CD14-positive monocyte (primary cell): ENCODE results near the gene CABYR. TPM values are rescaled to one million over a fixed set of nuclear protein-coding genes. Genes with fewer than 3 reads are reported as not detected.
A peak's percentile ranks its signal among the peaks of the same experiment; 100 is the strongest.

Experiments
- DNase-seq, 3 donors: peaks; one replicate each; pipeline ENCODE4 v3.0.0-alpha.2; 2011 to 2022
- H2AFZ ChIP-seq: 2 replicates; pipeline ENCODE4 v1.6.0; 2012; ENCODE audit warnings: mild to moderate bottlenecking, low read depth, low read length, inconsistent platforms; ENCODE audit not compliant: insufficient read depth, poor library complexity, severe bottlenecking
- H3K27ac ChIP-seq, 2 donors: 1 replicate in 1 of 2; 2 replicates in 1 of 2; pipeline ENCODE4 v1.5.1; 2012 to 2013; ENCODE audit warnings: low read length in 2 of 2, control low read depth in 1 of 2, inconsistent platforms in 1 of 2, low read depth in 1 of 2, mild to moderate bottlenecking in 1 of 2
- H3K27me3 ChIP-seq, 2 donors: one replicate each; pipeline versions ENCODE4 v1.6.0 to v1.6.1; 2011 to 2013; ENCODE audit warnings: low read length in 2 of 2; ENCODE audit not compliant: control insufficient read depth in 2 of 2, insufficient read depth in 2 of 2
- H3K36me3 ChIP-seq, 2 donors: replicated peaks in 1 of 2; 1 replicate in 1 of 2; 2 replicates in 1 of 2; pipeline versions ENCODE4 v1.5.1 to v1.6.1; 2012 to 2013; ENCODE audit warnings: low read length in 2 of 2, control low read depth in 1 of 2, inconsistent platforms in 1 of 2, mild to moderate bottlenecking in 1 of 2; ENCODE audit not compliant: insufficient read depth in 2 of 2, control insufficient read depth in 1 of 2
- H3K4me1 ChIP-seq, 2 donors: 1 replicate in 1 of 2; 2 replicates in 1 of 2; pipeline versions ENCODE4 v1.5.1 to v1.6.1; 2012 to 2013; ENCODE audit warnings: low read length in 2 of 2, control low read depth in 1 of 2, inconsistent platforms in 1 of 2, mild to moderate bottlenecking in 1 of 2, moderate library complexity in 1 of 2; ENCODE audit not compliant: insufficient read depth in 2 of 2, control insufficient read depth in 1 of 2
- H3K4me2 ChIP-seq: replicated peaks from 2 replicates; pipeline ENCODE3; 2012; ENCODE audit warnings: low read length, moderate library complexity, mild to moderate bottlenecking; ENCODE audit not compliant: poor library complexity, severe bottlenecking; ENCODE audit errors: extremely low read depth
- H3K4me3 ChIP-seq, 3 experiments: fragments of 200-600 bp in 1 of 3; sonication (generic) in 1 of 3; replicated peaks in 1 of 3; 1 replicate in 2 of 3; 2 replicates in 1 of 3; pipeline ENCODE4 v1.5.1; 2011 to 2013; ENCODE audit warnings: low read length in 3 of 3, mild to moderate bottlenecking in 3 of 3, control low read depth in 2 of 3, low read depth in 2 of 3, inconsistent platforms in 1 of 3, moderate library complexity in 1 of 3
- H3K79me2 ChIP-seq: 2 replicates; pipeline ENCODE4 v1.6.0; 2012; ENCODE audit warnings: mild to moderate bottlenecking, control low read depth, inconsistent platforms, low read length, moderate library complexity; ENCODE audit not compliant: insufficient read depth
- H3K9ac ChIP-seq: 2 replicates; pipeline ENCODE4 v1.6.0; 2017; ENCODE audit warnings: low read length, mild to moderate bottlenecking; ENCODE audit not compliant: insufficient read depth, poor library complexity, severe bottlenecking
- H3K9me3 ChIP-seq, 2 donors: replicated peaks in 1 of 2; 1 replicate in 1 of 2; 2 replicates in 1 of 2; pipeline versions ENCODE4 v1.5.1 to v1.6.1; 2012 to 2013; ENCODE audit warnings: low read length in 2 of 2, control low read depth in 1 of 2; ENCODE audit not compliant: control insufficient read depth in 1 of 2, insufficient read depth in 1 of 2
- H4K20me1 ChIP-seq: 2 replicates; pipeline ENCODE4 v1.6.0; 2012; ENCODE audit warnings: mild to moderate bottlenecking, low read length, control low read depth, moderate library complexity; ENCODE audit not compliant: insufficient read depth
- H3K27ac Mint-ChIP-seq, 7 donors: one replicate each; pipeline ENCODE4 v1.8.0; 2020; ENCODE audit warnings: mild to moderate bottlenecking in 7 of 7, mixed read lengths in 7 of 7, moderate library complexity in 6 of 7, inconsistent platforms in 2 of 7
- H3K27me3 Mint-ChIP-seq, 3 donors: one replicate each; pipeline ENCODE4 v1.8.0; 2021 to 2022; ENCODE audit warnings: low read depth in 3 of 3, mild to moderate bottlenecking in 3 of 3, mixed read lengths in 3 of 3, moderate library complexity in 3 of 3, inconsistent platforms in 1 of 3
- H3K36me3 Mint-ChIP-seq, 2 donors: one replicate each; pipeline ENCODE4 v1.8.0; 2020; ENCODE audit warnings: mixed read lengths in 2 of 2, inconsistent platforms in 1 of 2, mild to moderate bottlenecking in 1 of 2
- H3K4me1 Mint-ChIP-seq: one replicate; pipeline ENCODE4 v1.8.0; 2020; ENCODE audit warnings: mild to moderate bottlenecking, mixed read lengths
- H3K4me3 Mint-ChIP-seq, 2 donors: one replicate each; pipeline ENCODE4 v1.8.0; 2020; ENCODE audit warnings: mild to moderate bottlenecking in 2 of 2, mixed read lengths in 2 of 2, moderate library complexity in 1 of 2
- H3K9me3 Mint-ChIP-seq, 7 donors: one replicate each; pipeline ENCODE4 v1.8.0; 2020 to 2022; ENCODE audit warnings: mixed read lengths in 7 of 7, mild to moderate bottlenecking in 6 of 7, moderate library complexity in 6 of 7, inconsistent platforms in 2 of 7
- CTCF ChIP-seq: fragments of 200-600 bp; IDR thresholded peaks from one replicate; pipeline ENCODE4 v1.8.0; 2022; ENCODE audit warnings: antibody characterized with exemption, mild to moderate bottlenecking
- WGBS: methylation state at CpG from one replicate; pipeline ENCODE4 v1.1.5; 2013; ENCODE audit warnings: missing lambda C conversion rate; ENCODE audit not compliant: insufficient coverage; 5-methylcytosine and 5-hydroxymethylcytosine counted together
- intact Hi-C, 2 donors: fragments of 100-400 bp; cut with micrococcal nuclease; formaldehyde crosslinking; loops; one replicate each; pipeline versions ENCODE4 v1.15.0 to v1.15.1; 2023
- polyA plus RNA-seq, 3 donors: library from polyadenylated mRNA; depleted of rRNA in 1 of 3; unstranded in 2 of 3; stranded (reverse) in 1 of 3; fragments of 300-500 nt in 2 of 3; fragments of >200 nt in 1 of 3; fragmentation: Illumina TruSeq in 2 of 3; gene quantifications; 1 replicate in 2 of 3; 2 replicates in 1 of 3; pipeline ENCODE4 v1.2.3, GENCODE V29; 2012 to 2021

The CABYR gene
- polyA plus RNA-seq, 3 donors = 0.07 TPM; not detected in 2

DNA sequence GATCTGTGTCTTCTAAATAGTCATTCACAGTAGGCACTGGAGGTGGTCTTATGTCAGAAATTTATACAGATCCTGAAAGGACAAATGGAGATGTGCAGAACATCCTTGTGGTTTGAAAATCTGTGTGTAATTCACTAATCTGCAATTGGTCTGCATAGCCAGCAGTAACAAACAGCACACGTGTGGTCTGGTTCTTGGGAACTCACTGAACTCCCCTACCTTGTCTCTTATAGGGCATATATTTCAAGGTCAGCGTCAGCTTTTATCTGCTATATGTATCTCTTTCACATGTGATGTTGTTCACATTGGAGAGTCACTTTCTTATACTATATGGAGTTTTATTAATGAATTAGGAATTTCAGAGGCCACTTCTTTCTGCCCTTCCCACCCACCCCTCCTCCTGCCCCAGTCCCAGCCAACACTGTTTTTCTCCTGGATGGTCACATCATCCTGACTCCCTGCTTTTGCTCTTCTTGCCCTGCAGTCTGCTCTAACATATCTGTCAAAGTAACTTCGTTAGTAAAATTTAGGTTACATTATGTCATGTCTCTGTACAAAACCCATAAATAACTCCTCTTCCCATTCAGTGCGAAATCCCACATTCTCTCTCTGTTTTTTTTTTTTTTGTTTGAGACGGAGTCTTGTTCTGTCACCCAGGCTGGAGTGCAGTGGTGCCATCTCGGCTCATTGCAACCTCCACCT is 35.4 kb upstream of the CABYR start:
- H3K4me1 Mint-ChIP-seq = peaks cover 9% of the 10 kb centered on the region
- DNase-seq = no peak

DNA sequence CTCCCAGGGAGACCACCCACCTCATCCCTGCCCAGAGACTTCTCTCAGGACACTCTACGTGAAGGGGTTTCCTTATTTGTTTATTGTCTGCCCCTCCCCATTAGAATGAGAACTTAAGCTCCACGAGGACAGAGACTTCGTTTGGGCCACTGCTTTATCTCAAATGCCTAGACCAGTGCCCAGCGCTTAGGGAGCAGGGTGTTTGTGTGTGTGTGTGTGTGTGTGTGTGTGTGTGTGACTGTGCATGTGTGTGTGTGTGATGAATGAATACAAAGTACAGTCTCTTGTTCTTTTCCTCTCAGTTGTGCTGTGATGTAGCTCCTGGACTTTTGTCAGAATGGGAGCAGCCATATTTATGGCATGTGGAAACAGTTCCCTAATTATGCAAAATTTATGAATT is 34.4 kb upstream of the CABYR start:
- WGBS = no CpG with 5 or more reads among the region's 4 CpGs
- H3K4me3 Mint-ChIP-seq = no peak overlapping the region
- Histone ChIP-seq H3K27me3 (no peaks in the 10 kb centered on the region), H2AFZ (no peak overlapping the region), H3K27ac (no peak overlapping the region), H3K36me3 (peaks cover 18 to 61% of the 10 kb centered on the region in 2 donors), H3K79me2 (peaks cover 6% of the 10 kb centered on the region), H3K9me3 (no peaks in the 10 kb centered on the region), H3K9ac (no peak overlapping the region), H3K4me2 (no peak overlapping the region), H3K4me1 (peaks cover 6 to 8% of the 10 kb centered on the region in 2 donors), H3K4me3 (no peak overlapping the region), H4K20me1 (peaks cover 7% of the 10 kb centered on the region)
- peaks cover 9% of the 10 kb centered on the region for H3K4me1 Mint-ChIP-seq
- TF ChIP-seq CTCF = no peak
- no peaks in the 10 kb centered on the region for H3K27me3 Mint-ChIP-seq
- peak overlapping the region in 1 of 7 donors; percentile 61 for H3K27ac Mint-ChIP-seq
- DNase-seq = no peak
- intact Hi-C loops = no loop called here
- peaks cover 0 to 2% (median 0%) of the 10 kb centered on the region in 7 donors for H3K9me3 Mint-ChIP-seq
- peaks cover 48 to 70% of the 10 kb centered on the region in 2 donors for H3K36me3 Mint-ChIP-seq

More for the DNA sequence above, 35.4 kb upstream of the CABYR start:
- H3K9me3 ChIP-seq = no peaks in the 10 kb centered on the region
- H3K4me2 ChIP-seq = no peak overlapping the region
- Mint-ChIP-seq H3K4me3 (no peak overlapping the region), H3K27me3 (peaks cover 0 to 2% (median 0%) of the 10 kb centered on the region in 3 donors), H3K9me3 (peaks cover 2 to 9% (median 3%) of the 10 kb centered on the region in 7 donors), H3K27ac (peak overlapping the region in 2 of 7 donors; percentile 25 to 30), H3K36me3 (peaks cover 48 to 73% of the 10 kb centered on the region in 2 donors)
- H3K27me3 ChIP-seq = no peaks in the 10 kb centered on the region
- H3K27ac ChIP-seq = no peak overlapping the region
- no peak overlapping the region for H2AFZ ChIP-seq
- intact Hi-C loops = no loop called here
- H3K79me2 ChIP-seq = peaks cover 6% of the 10 kb centered on the region
- H3K4me1 ChIP-seq = peaks cover 6 to 8% of the 10 kb centered on the region in 2 donors
- peaks cover 7% of the 10 kb centered on the region for H4K20me1 ChIP-seq
- peaks cover 22 to 58% of the 10 kb centered on the region in 2 donors for H3K36me3 ChIP-seq
- 100% methylated on average over 3 of the region's 6 CpGs for WGBS
- no peak overlapping the region for H3K4me3 ChIP-seq
- TF ChIP-seq CTCF = no peak
- H3K9ac ChIP-seq = no peak overlapping the region
